Measurements from ENCODE around the gene CCDC197.
A peak's percentile ranks its signal among the peaks of the same experiment; 100 is the strongest.

The CCDC197 gene

GRCh38 chr14:94024549-94024948, 27.4 kb downstream of the CCDC197 start:
- no peak for TF ChIP-seq CTCF (conservative IDR thresholded peaks at IDR 0.05; ENCODE audit: control insufficient read depth, insufficient read depth, low read depth, low read length)
- no peak overlapping the region for H3K4me3 ChIP-seq (ENCODE audit: control insufficient read depth, low read depth, low read length)
- DNase-seq (ENCODE audit: low read depth) = no peak

- no peak for DNase-seq (ENCODE audit: low read depth)
- peak overlapping the region; percentile 46 for H3K4me3 ChIP-seq (ENCODE audit: control insufficient read depth, low read depth, low read length)
- TF ChIP-seq CTCF (conservative IDR thresholded peaks at IDR 0.05; ENCODE audit: control insufficient read depth, insufficient read depth, low read depth, low read length) = no peak
Measured at GRCh38 chr14:94025720-94026119, 28.6 kb downstream of the CCDC197 start.

GRCh38 chr14:94026173-94026888, 29.2 kb downstream of the CCDC197 start, which contains the start of gene OTUB2:
OTUB2 (plus strand) TSS chr14:94026340; CDS start chr14:94026538, 198 bp downstream.
- peak; percentile 98 for DNase-seq (ENCODE audit: low read depth)
- TF ChIP-seq CTCF (conservative IDR thresholded peaks at IDR 0.05; ENCODE audit: control insufficient read depth, insufficient read depth, low read depth, low read length) = no peak
- H3K4me3 ChIP-seq (ENCODE audit: control insufficient read depth, low read depth, low read length) = peak within 1 kb of the TSS; percentile 46

GRCh38 chr14:94026889-94027469, 29.9 kb downstream of the CCDC197 start:
- DNase-seq (ENCODE audit: low read depth) = no peak
- no peak for TF ChIP-seq CTCF (conservative IDR thresholded peaks at IDR 0.05; ENCODE audit: control insufficient read depth, insufficient read depth, low read depth, low read length)
- H3K4me3 ChIP-seq (ENCODE audit: control insufficient read depth, low read depth, low read length) = peak overlapping the region; percentile 46

GRCh38 chr14:94027566-94028449, 30.7 kb downstream of the CCDC197 start:
- DNase-seq (ENCODE audit: low read depth) = no peak
- no peak for TF ChIP-seq CTCF (conservative IDR thresholded peaks at IDR 0.05; ENCODE audit: control insufficient read depth, insufficient read depth, low read depth, low read length)
- H3K4me3 ChIP-seq (ENCODE audit: control insufficient read depth, low read depth, low read length) = no peak overlapping the region

- no peak for DNase-seq (ENCODE audit: low read depth)
- no peak overlapping the region for H3K4me3 ChIP-seq (ENCODE audit: control insufficient read depth, low read depth, low read length)
- TF ChIP-seq CTCF (conservative IDR thresholded peaks at IDR 0.05; ENCODE audit: control insufficient read depth, insufficient read depth, low read depth, low read length) = no peak
Measured at GRCh38 chr14:94028450-94028826, 31.3 kb downstream of the CCDC197 start.

All from fibroblast of mammary gland (primary cell).